AG20443 (cell line): ENCODE measurements around the gene RASA4.
"Not testable (repeated sequence)": the region's sequence is repeated elsewhere in the genome, so short reads cannot be mapped to it uniquely, and the experiment has no call there.

Experiments used
- DNase-seq: peaks from one replicate; pipeline ENCODE4 v3.0.0; 2012; ENCODE audit warnings: low spot score, mixed read lengths

RASA4 gene

GRCh38 chr7:102604431-102605145 is 12.0 kb downstream of the RASA4 start:
- DNase-seq = not testable (repeated sequence)

- DNase-seq = not testable (repeated sequence)
Measured at GRCh38 chr7:102602317-102602716, 14.2 kb downstream of the RASA4 start.

- DNase-seq = not testable (repeated sequence)
Measured at GRCh38 chr7:102599699-102600098, 16.9 kb downstream of the RASA4 start.

GRCh38 chr7:102596036-102596435 is 20.5 kb downstream of the RASA4 start:
- not testable (repeated sequence) for DNase-seq

- DNase-seq = not testable (repeated sequence)
Measured at GRCh38 chr7:102593637-102594334, 22.8 kb downstream of the RASA4 start.

GRCh38 chr7:102592477-102593019 is 24.0 kb downstream of the RASA4 start:
- not testable (repeated sequence) for DNase-seq

GRCh38 chr7:102589857-102590256 is 26.7 kb downstream of the RASA4 start:
- DNase-seq = not testable (repeated sequence)

GRCh38 chr7:102583495-102583894 is 33.1 kb downstream of the RASA4 start:
- not testable (repeated sequence) for DNase-seq

GRCh38 chr7:102581722-102582121 is 34.8 kb downstream of the RASA4 start:
- DNase-seq = not testable (repeated sequence)

- not testable (repeated sequence) for DNase-seq
Measured at GRCh38 chr7:102578486-102578885, 38.1 kb downstream of the RASA4 start.

- not testable (repeated sequence) for DNase-seq
Measured at GRCh38 chr7:102577315-102578240, 39.0 kb downstream of the RASA4 start.

- DNase-seq = not testable (repeated sequence)
Measured at GRCh38 chr7:102576363-102576762, 40.2 kb downstream of the RASA4 start.

GRCh38 chr7:102574607-102575006 is 41.9 kb downstream of the RASA4 start:
- not testable (repeated sequence) for DNase-seq

- DNase-seq = not testable (repeated sequence)
Measured at GRCh38 chr7:102572261-102573239, 44.0 kb downstream of the RASA4 start, which contains the start of gene POLR2J3. TSS of gene POLR2J3 (minus strand) at chr7:102572583. CDS start at chr7:102572521, 62 bp downstream.

- not testable (repeated sequence) for DNase-seq
Measured at GRCh38 chr7:102568620-102569019, 47.9 kb downstream of the RASA4 start.

GRCh38 chr7:102550808-102551422 is 65.6 kb downstream of the RASA4 start, which contains the start of gene SPDYE2:
TSS of gene SPDYE2 (plus strand) at chr7:102551226. CDS start at chr7:102553256, 2,030 bp downstream.
- DNase-seq = not testable (repeated sequence)

GRCh38 chr7:102546353-102546752 is 70.2 kb downstream of the RASA4 start:
- DNase-seq = not testable (repeated sequence)

GRCh38 chr7:102545288-102545687 is 71.3 kb downstream of the RASA4 start:
- DNase-seq = not testable (repeated sequence)

- not testable (repeated sequence) for DNase-seq
Measured at GRCh38 chr7:102544372-102544771, 72.2 kb downstream of the RASA4 start.

GRCh38 chr7:102543596-102543995 is 73.0 kb downstream of the RASA4 start, which contains the start of gene UPK3BL2:
TSS of gene UPK3BL2 (minus strand) at chr7:102543696. CDS start at chr7:102543636, 60 bp downstream.
- DNase-seq = not testable (repeated sequence)
